Measurements from ENCODE around the gene SLC2A9. TPM values are rescaled to one million over a fixed set of nuclear protein-coding genes. Genes with fewer than 3 reads are reported as not detected.

The SLC2A9 gene
- total RNA-seq, 2 donors from 2014 or later = 1.1 to 1.7 TPM

DNA sequence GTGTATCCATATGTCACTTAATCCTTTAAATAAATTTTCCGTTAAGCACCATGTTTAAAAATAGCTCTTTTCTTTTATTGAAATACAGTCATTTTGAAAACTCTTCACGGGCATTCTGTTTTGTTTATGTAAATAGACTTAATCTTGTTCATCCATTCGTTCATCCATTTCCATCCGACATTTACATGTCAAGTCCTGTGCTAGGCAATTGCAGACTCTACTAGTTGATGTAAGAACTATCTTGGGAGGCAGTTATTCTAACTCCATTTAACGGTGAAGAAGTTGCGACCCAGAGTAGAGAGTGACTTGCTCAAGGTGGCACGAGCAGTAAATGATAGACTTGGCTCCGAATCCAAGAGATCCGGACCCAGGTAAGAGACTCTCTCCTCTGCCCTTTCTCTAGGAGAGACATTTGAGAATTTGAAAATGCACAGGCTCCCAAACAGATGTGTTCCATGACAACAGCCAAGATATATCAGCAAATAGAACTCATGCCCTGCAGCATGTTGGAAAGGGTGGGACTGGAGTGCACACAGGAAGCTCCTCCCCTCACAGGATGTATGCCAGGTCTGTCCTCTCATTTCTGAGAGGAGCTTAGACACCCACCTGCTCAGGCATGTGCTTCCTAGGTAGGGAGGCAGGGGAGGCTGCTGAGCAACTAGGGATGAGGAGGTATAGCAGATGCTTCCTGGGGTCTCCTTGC, 175.4 kb downstream of the SLC2A9 start:
- Mint-ChIP-seq H3K36me3 (ENCODE audit: insufficient read depth in 2 of 2) (peaks cover 3% of the 10 kb centered on the region in 2 donors), H3K9me3 (peaks cover 4 to 8% of the 10 kb centered on the region in 2 donors), H3K27ac (no peak overlapping the region)

DNA sequence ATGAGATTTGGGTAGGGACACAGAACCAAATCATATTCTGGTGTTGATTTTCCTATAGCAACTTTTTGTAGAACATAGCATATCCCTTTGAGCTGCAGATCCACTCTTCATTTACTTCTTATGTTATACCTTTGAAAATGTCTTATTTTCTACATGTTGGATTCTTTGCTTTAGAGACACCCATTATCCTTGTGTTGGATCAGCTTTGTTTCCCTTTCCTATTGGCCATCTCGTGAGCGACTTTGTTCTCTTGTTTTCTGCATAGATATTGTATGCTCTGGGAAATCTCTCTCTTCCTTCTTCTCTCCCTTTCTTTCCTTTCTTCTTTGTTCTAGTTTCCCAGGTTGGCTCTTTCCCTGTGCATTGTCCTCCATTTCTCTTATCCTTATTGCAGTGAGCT, 180.2 kb downstream of the SLC2A9 start:
- H3K4me1 Mint-ChIP-seq (ENCODE audit: low read depth) = no peaks in the 10 kb centered on the region

More for the DNA sequence above, 175.4 kb downstream of the SLC2A9 start:
- ATAC-seq (replicated peaks in 1 of 2) (no peak), DNase-seq (no peak)
- H3K27me3 Mint-ChIP-seq (ENCODE audit: low read depth) = peaks cover 12% of the 10 kb centered on the region
- H3K4me3 Mint-ChIP-seq = no peak overlapping the region
- no peaks in the 10 kb centered on the region for H3K4me1 Mint-ChIP-seq (ENCODE audit: low read depth)

DNA sequence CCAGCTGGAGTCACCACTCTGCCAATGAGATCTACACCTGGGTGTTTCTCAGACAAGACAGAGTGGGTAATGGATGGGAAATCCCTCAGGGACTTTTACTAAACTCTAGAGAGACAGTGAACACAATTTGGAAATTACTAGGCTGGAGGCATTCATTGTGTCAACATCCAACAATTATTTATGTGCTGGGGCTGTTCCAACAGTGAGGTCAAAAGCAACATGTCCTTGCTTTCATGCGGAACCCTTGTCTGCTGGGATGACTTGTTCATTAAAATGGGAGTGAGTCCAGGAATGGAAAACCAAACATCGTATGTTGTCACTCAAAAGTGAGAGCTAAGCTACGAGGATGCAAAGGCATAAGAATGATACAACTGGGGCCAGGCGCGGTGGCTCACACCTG, 185.9 kb downstream of the SLC2A9 start:
- Mint-ChIP-seq H3K27me3 (ENCODE audit: low read depth) (peaks cover 14% of the 10 kb centered on the region), H3K9me3 (peaks cover 0 to 5% of the 10 kb centered on the region in 2 donors), H3K27ac (no peak overlapping the region), H3K36me3 (ENCODE audit: insufficient read depth in 2 of 2) (no peaks in the 10 kb centered on the region), H3K4me3 (no peak overlapping the region), H3K4me1 (ENCODE audit: low read depth) (no peaks in the 10 kb centered on the region)
- ATAC-seq (replicated peaks in 1 of 2) (no peak), DNase-seq (no peak)

More for the DNA sequence above, 180.2 kb downstream of the SLC2A9 start:
- peaks cover 3% of the 10 kb centered on the region in 2 donors for H3K36me3 Mint-ChIP-seq (ENCODE audit: insufficient read depth in 2 of 2)
- no peak for ATAC-seq (replicated peaks in 1 of 2)
- H3K27me3 Mint-ChIP-seq (ENCODE audit: low read depth) = peaks cover 7% of the 10 kb centered on the region
- no peak for DNase-seq
- H3K27ac Mint-ChIP-seq = no peak overlapping the region
- H3K9me3 Mint-ChIP-seq = peaks cover 4 to 16% of the 10 kb centered on the region in 2 donors
- no peak overlapping the region for H3K4me3 Mint-ChIP-seq

DNA sequence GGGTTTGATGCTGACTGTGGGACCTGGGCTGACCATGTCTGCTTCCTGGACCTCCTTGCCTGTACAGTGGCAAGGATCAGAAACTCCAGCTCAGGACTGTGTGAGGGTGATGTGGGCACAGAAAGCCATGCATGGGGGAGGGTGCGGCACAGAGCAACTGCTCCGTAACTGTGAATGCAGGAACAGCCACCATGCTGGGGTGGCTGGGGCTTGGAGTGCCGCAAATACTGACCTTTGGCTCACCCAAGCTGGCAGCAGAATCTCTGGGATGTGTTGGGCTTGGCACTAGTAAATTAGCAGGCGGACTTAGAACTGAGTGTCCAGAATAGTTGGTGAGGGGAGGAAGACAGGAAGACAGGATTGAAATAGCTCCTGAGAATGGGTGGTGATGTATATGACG, 187.9 kb downstream of the SLC2A9 start:
- peaks cover 0 to 2% of the 10 kb centered on the region in 2 donors for H3K9me3 Mint-ChIP-seq
- H3K27ac Mint-ChIP-seq = no peak overlapping the region
- no peak for DNase-seq
- H3K4me1 Mint-ChIP-seq (ENCODE audit: low read depth) = no peaks in the 10 kb centered on the region
- no peaks in the 10 kb centered on the region for H3K36me3 Mint-ChIP-seq (ENCODE audit: insufficient read depth in 2 of 2)
- peaks cover 27% of the 10 kb centered on the region for H3K27me3 Mint-ChIP-seq (ENCODE audit: low read depth)
- H3K4me3 Mint-ChIP-seq = no peak overlapping the region
- ATAC-seq (replicated peaks in 1 of 2) = no peak

DNA sequence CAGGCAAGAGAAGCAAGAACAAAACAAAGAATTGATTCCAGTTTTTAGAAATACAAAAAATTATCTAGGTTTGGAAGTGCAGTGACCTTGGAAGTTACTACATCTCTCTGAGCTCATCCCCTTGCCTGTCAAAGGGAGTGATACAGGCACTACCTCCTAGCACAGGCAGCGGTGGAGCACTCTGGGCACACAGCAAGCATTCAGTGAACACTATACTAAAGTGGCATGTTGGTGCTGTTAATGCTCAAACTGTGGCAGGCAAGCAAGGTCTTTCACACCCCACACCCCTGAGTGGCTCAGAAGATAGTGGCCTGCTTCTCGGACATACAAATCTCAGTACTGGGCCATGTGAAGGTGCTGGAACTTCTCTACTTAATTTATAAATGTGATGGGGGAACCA, 188.7 kb downstream of the SLC2A9 start:
- Mint-ChIP-seq H3K36me3 (ENCODE audit: insufficient read depth in 2 of 2) (no peaks in the 10 kb centered on the region), H3K4me1 (ENCODE audit: low read depth) (no peaks in the 10 kb centered on the region), H3K9me3 (peaks cover 0 to 2% of the 10 kb centered on the region in 2 donors), H3K27me3 (ENCODE audit: low read depth) (peaks cover 35% of the 10 kb centered on the region), H3K4me3 (no peak overlapping the region), H3K27ac (no peak overlapping the region)
- DNase-seq = no peak
- ATAC-seq (replicated peaks in 1 of 2) = no peak

DNA sequence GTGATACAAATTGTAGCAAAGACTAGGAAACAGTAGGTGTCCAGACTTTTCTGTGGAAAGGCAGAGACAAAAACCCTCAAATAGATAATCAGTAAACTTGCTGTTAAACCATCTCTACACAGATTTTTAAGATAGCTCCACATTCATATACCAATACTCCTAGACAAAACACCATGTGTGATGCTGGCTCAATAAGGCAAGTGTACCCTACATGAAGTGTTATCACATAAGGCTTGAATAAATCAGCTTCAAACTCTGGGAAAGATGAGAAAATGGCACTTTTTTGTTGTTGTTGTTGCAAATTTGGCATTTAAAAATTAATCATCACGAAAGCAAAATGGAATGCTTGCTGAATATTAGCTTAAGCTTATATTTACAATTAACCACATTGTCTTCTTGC, 194.7 kb downstream of the SLC2A9 start:
- peaks cover 0 to 2% of the 10 kb centered on the region in 2 donors for H3K9me3 Mint-ChIP-seq
- no peaks in the 10 kb centered on the region for H3K36me3 Mint-ChIP-seq (ENCODE audit: insufficient read depth in 2 of 2)
- H3K27me3 Mint-ChIP-seq (ENCODE audit: low read depth) = peaks cover 41% of the 10 kb centered on the region
- no peak overlapping the region for H3K4me3 Mint-ChIP-seq
- H3K27ac Mint-ChIP-seq = no peak overlapping the region
- H3K4me1 Mint-ChIP-seq (ENCODE audit: low read depth) = peaks cover 17% of the 10 kb centered on the region
- DNase-seq (no peak), ATAC-seq (replicated peaks in 1 of 2) (no peak)

DNA sequence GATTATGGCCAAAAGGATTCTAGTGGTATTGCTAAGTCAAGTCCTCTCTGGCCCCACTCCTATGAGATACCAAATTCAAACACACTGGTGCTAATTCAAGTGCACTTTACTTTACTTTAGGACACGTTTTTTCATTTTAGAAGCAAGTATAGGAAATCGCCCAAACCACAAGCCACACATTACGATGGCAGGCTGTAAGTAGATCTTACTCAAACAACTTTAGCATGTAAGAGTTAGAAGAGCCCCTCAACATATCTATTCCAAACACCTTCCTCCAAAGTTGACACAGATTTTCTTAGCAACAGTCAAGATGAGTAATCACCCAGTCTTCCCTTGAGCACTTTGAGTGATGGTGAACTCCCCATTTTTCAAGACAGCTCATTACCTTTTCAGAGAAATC, 196.2 kb downstream of the SLC2A9 start:
- DNase-seq (peak; percentile 61 to 63), ATAC-seq (replicated peaks in 1 of 2) (peak; percentile 96 to 98)
- peak overlapping the region; percentile 46 to 51 for H3K4me3 Mint-ChIP-seq
- H3K27me3 Mint-ChIP-seq (ENCODE audit: low read depth) = peaks cover 53% of the 10 kb centered on the region
- no peaks in the 10 kb centered on the region for H3K36me3 Mint-ChIP-seq (ENCODE audit: insufficient read depth in 2 of 2)
- H3K27ac Mint-ChIP-seq = peak overlapping the region; percentile 45
- H3K9me3 Mint-ChIP-seq = peaks cover 0 to 2% of the 10 kb centered on the region in 2 donors
- peaks cover 17% of the 10 kb centered on the region for H3K4me1 Mint-ChIP-seq (ENCODE audit: low read depth)

DNA sequence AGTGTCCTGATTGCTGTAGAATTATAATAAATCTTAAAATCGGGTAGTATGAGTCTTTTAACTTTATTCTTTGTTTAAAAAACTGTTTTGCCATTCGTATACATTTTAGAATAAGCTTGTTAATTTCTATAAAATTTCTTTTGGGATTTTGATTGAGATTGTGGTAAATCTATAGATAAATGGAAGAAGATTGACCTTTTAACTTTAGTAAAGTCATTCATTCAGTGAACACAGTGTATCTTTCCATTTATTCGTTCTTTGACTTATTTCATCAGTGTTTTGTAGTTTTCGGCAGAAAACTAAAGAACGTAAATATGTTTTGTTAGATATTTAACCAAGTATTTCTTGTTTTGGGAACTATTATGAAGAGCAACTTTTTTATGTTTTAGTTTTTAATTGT, 201.0 kb downstream of the SLC2A9 start:
- no peak overlapping the region for H3K4me3 Mint-ChIP-seq
- ATAC-seq (replicated peaks in 1 of 2) = no peak
- H3K36me3 Mint-ChIP-seq (ENCODE audit: insufficient read depth in 2 of 2) = no peaks in the 10 kb centered on the region
- peaks cover 15% of the 10 kb centered on the region for H3K4me1 Mint-ChIP-seq (ENCODE audit: low read depth)
- H3K27me3 Mint-ChIP-seq (ENCODE audit: low read depth) = peaks cover 28% of the 10 kb centered on the region
- peaks cover 1 to 2% of the 10 kb centered on the region in 2 donors for H3K9me3 Mint-ChIP-seq
- no peak overlapping the region for H3K27ac Mint-ChIP-seq
- no peak for DNase-seq

DNA sequence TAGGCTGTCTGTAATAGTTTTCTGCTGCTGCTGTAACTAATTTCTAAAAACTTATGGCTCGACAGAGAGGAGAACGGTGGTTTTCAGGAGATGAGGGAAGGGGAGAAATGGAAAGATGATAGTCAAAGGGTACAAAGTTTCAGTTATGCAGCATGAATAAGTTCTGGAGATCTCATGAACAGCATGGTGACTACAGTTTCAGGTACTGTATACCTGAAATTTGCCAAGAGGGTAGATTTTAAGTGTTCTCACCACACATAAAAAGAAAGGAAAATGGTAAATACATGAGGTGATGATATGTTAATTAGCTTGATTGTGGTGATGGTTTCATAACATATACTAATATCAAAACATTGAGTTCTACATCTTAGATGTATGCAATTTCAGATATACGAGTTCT, 205.0 kb downstream of the SLC2A9 start:
- DNase-seq = no peak
- Mint-ChIP-seq H3K9me3 (peaks cover 1 to 2% of the 10 kb centered on the region in 2 donors), H3K27ac (no peak overlapping the region), H3K27me3 (ENCODE audit: low read depth) (peaks cover 44% of the 10 kb centered on the region), H3K4me1 (ENCODE audit: low read depth) (peaks cover 18% of the 10 kb centered on the region), H3K36me3 (ENCODE audit: insufficient read depth in 2 of 2) (no peaks in the 10 kb centered on the region), H3K4me3 (no peak overlapping the region)
- peak; percentile 19 to 55 for ATAC-seq (replicated peaks in 1 of 2)

DNA sequence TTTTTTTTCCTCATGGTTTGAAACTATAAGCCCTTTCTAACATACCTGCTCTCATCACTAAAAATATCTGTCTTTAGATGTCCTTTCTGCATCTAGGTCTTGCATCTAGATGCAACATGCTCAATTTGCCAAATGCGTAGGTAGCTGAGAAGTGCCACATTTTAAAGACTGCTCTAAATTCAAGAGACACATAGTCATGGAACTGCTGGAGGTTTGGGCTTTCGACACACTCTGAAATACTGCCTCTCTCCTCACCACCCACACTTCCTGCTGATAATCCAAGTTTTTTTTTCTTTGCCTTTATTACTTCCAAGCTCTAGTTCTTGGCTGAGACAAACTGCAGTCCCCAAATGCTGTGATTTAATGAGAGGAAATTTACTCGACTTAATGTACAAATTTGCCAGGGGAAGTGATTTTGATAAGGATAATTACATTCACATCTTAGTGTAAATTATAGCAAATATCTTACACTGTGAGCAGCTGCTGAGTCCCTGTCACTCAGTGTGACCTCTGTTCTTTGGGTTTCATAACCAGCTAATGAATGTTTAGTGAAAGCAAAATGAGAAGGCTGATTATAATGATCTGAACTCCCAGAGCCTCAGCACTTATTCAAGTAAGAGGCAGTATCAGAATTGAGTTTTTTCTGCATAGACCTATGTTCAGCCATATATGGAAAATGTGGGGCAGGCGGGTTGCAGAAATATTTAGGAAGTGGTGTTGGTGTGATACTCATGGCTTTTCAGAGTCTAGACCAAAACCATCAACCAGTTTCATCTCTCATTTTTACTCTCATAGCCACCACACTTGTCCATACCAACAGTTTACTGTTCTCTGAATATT, 208.6 kb downstream of the SLC2A9 start:
- Mint-ChIP-seq H3K4me1 (ENCODE audit: low read depth) (peaks cover 18% of the 10 kb centered on the region), H3K27me3 (ENCODE audit: low read depth) (peaks cover 59% of the 10 kb centered on the region), H3K27ac (no peak overlapping the region), H3K4me3 (no peak overlapping the region), H3K9me3 (no peaks in the 10 kb centered on the region), H3K36me3 (ENCODE audit: insufficient read depth in 2 of 2) (no peaks in the 10 kb centered on the region)
- DNase-seq (peak; percentile 17 to 19), ATAC-seq (replicated peaks in 1 of 2) (peak; percentile 75 to 87)

DNA sequence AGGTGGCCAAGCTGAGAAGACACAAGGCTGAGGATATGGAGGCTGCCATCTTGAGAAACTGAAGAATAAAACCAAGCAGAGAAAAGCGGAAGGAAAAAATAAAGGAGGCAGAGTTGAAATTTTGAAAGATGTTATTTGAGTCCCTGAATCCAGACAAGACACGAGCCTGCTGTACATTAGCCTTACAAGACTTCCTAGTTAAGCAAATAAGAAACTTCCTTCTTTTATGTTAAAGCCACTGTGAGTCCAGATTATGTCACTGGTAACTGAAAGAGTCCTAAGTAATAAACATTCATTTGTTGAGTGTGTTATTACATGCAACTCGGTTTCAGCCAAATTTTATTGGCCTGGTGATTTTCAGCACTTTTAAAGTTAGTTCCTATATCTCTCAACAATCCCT, 209.5 kb downstream of the SLC2A9 start:
- Mint-ChIP-seq H3K36me3 (ENCODE audit: insufficient read depth in 2 of 2) (no peaks in the 10 kb centered on the region), H3K4me1 (ENCODE audit: low read depth) (peaks cover 18% of the 10 kb centered on the region), H3K27ac (no peak overlapping the region), H3K9me3 (no peaks in the 10 kb centered on the region), H3K4me3 (no peak overlapping the region), H3K27me3 (ENCODE audit: low read depth) (peaks cover 66% of the 10 kb centered on the region)
- DNase-seq (no peak), ATAC-seq (replicated peaks in 1 of 2) (no peak)

DNA sequence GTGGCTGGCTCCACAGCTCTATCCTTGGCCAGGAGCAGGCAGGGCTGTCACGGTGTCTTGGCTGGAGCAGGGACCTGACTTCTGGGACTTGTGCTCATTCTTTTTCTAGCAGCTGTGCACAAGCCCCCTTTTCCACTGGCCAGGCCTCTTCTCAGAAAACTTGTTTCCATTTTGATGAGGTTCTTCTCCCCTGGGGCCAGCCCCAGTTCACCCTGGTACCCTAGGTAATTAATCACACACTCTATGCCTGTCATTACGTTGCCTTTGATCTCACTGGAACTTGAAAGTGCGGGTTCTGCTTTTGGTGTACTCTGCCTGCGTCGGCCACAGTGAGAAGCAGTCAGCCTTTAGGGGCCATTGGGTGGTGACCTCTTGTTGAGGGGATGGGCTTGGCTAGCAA, 213.2 kb downstream of the SLC2A9 start:
- no peaks in the 10 kb centered on the region for H3K36me3 Mint-ChIP-seq (ENCODE audit: insufficient read depth in 2 of 2)
- H3K27me3 Mint-ChIP-seq (ENCODE audit: low read depth) = peaks cover 59% of the 10 kb centered on the region
- no peak overlapping the region for H3K27ac Mint-ChIP-seq
- DNase-seq (no peak), ATAC-seq (replicated peaks in 1 of 2) (no peak)
- H3K4me1 Mint-ChIP-seq (ENCODE audit: low read depth) = peaks cover 9% of the 10 kb centered on the region
- no peak overlapping the region for H3K4me3 Mint-ChIP-seq
- H3K9me3 Mint-ChIP-seq = no peaks in the 10 kb centered on the region

DNA sequence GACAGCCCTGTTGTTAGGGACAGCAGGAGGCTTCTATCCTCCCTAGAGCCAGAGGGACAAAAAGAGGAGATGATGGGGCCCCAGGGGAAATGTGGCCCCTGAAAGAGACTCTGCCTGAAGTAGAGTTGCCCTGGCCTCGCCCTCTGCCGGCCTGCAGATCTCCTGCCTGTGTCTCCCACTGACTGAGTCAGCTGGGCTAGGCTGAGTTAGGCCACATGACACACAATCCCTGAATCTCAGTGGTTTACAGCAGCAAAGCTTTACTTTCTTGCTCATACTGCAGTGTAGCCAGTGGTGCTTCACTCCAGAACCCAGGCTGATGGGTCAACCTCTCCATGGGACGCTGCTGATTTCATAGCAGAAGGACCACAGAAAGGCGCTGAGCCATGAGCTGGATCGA, 216.4 kb downstream of the SLC2A9 start:
- DNase-seq = no peak
- ATAC-seq (replicated peaks in 1 of 2) = no peak
- H3K9me3 Mint-ChIP-seq = no peaks in the 10 kb centered on the region
- no peak overlapping the region for H3K4me3 Mint-ChIP-seq
- peaks cover 44% of the 10 kb centered on the region for H3K27me3 Mint-ChIP-seq (ENCODE audit: low read depth)
- no peaks in the 10 kb centered on the region for H3K36me3 Mint-ChIP-seq (ENCODE audit: insufficient read depth in 2 of 2)
- no peak overlapping the region for H3K27ac Mint-ChIP-seq
- no peaks in the 10 kb centered on the region for H3K4me1 Mint-ChIP-seq (ENCODE audit: low read depth)

Measured in activated T-cell treated with anti-CD3 and anti-CD28 coated beads, Interleukin-2, amount 50 U/mL, for 72 hours (primary cell).